Upper lobe of left lung (tissue), 4 donors: ENCODE results near the gene ENO3.
A peak's percentile ranks its signal among the peaks of the same experiment; 100 is the strongest.

Experiments
- POLR2A ChIP-seq, 4 donors: fragments of 450-650 bp; IDR thresholded peaks; one replicate each; pipeline ENCODE4 v1.5.1; 2016 to 2017; ENCODE audit warnings: antibody characterized with exemption in 4 of 4, mild to moderate bottlenecking in 2 of 4
- POLR2AphosphoS5 ChIP-seq, 2 donors: sonication (generic); formaldehyde crosslinking; IDR thresholded peaks; one replicate each; pipeline ENCODE4 v1.5.1; 2017; ENCODE audit warnings: antibody characterized with exemption in 2 of 2
- TF ChIP-seq, protein P1 (sequence below), 6 experiments: fragments of 450-650 bp in 4 of 6; fragments of 200-600 bp in 2 of 6; sonication (generic) in 2 of 6; IDR thresholded peaks; one replicate each; pipeline ENCODE4 v1.5.1; 2016 to 2019; ENCODE audit warnings: antibody characterized with exemption in 6 of 6

DNA sequence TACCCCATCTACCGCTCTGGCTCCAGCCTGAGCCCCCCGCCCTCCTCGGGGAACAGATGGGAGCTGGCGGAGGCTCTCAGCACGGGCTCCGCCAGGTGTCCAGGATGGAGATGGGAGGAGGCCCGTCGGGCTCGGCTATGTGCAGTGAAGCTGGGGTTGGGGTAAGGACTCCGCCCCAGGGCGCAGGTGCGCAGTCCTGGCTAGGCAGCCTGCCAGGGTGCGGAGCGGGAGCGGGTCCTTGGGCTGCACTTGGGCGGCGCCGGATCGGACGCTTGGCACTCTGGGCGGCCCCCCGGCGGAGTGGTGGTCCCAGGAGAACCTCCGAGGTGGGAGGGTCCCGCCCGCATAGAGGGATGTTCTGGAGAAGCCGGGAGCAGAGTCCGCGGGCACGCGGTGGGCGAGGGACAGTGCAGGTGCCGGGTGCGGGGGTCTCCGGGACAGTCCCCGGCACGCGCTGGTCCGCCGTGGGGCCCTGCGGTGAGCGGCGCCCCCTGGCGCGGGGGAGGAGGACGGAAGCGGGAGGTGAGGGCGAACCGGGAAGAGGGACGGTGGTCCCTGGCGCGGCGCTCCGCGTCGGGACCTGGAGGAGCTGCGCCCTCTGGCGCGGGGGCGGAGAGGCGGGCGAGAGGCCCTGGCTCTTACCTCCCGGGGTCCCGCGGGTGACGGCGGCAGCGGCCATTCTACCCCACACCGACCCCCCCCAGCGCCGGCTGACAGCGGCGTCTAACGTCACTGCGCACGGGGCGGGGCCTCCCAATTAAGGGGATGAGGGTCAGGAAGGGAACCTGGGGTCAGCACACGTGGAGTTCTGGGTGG is 36.2 kb downstream of the ENO3 start, which contains the start of gene CAMTA2:
- TF ChIP-seq, protein P1, sequence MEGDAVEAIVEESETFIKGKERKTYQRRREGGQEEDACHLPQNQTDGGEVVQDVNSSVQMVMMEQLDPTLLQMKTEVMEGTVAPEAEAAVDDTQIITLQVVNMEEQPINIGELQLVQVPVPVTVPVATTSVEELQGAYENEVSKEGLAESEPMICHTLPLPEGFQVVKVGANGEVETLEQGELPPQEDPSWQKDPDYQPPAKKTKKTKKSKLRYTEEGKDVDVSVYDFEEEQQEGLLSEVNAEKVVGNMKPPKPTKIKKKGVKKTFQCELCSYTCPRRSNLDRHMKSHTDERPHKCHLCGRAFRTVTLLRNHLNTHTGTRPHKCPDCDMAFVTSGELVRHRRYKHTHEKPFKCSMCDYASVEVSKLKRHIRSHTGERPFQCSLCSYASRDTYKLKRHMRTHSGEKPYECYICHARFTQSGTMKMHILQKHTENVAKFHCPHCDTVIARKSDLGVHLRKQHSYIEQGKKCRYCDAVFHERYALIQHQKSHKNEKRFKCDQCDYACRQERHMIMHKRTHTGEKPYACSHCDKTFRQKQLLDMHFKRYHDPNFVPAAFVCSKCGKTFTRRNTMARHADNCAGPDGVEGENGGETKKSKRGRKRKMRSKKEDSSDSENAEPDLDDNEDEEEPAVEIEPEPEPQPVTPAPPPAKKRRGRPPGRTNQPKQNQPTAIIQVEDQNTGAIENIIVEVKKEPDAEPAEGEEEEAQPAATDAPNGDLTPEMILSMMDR (IDR thresholded peaks at IDR 0.05): peak; percentile 73 to 97 (median 92)
- TF ChIP-seq POLR2AphosphoS5 (IDR thresholded peaks at IDR 0.05): peak; percentile 76 to 91
- peak in 3 of 4 donors; percentile 58 to 84 (median 84) for TF ChIP-seq POLR2A (IDR thresholded peaks at IDR 0.05)
